Tibial nerve (tissue), 3 donors: Measurements from ENCODE around the gene APP.

Source experiments
- POLR2A ChIP-seq, 2 donors: fragments of 450-650 bp; IDR thresholded peaks; one replicate each; pipeline ENCODE4 v1.6.1; 2017; ENCODE audit warnings: antibody characterized with exemption in 2 of 2, mild to moderate bottlenecking in 2 of 2, moderate library complexity in 2 of 2
- TF ChIP-seq, protein P1 (sequence below), 5 experiments: fragments of 200-600 bp in 3 of 5; fragments of 450-650 bp in 2 of 5; sonication (generic) in 3 of 5; IDR thresholded peaks; one replicate each; pipeline ENCODE4 v1.5.1; 2016 to 2019; ENCODE audit warnings: antibody characterized with exemption in 5 of 5, mild to moderate bottlenecking in 3 of 5, moderate library complexity in 2 of 5

DNA sequence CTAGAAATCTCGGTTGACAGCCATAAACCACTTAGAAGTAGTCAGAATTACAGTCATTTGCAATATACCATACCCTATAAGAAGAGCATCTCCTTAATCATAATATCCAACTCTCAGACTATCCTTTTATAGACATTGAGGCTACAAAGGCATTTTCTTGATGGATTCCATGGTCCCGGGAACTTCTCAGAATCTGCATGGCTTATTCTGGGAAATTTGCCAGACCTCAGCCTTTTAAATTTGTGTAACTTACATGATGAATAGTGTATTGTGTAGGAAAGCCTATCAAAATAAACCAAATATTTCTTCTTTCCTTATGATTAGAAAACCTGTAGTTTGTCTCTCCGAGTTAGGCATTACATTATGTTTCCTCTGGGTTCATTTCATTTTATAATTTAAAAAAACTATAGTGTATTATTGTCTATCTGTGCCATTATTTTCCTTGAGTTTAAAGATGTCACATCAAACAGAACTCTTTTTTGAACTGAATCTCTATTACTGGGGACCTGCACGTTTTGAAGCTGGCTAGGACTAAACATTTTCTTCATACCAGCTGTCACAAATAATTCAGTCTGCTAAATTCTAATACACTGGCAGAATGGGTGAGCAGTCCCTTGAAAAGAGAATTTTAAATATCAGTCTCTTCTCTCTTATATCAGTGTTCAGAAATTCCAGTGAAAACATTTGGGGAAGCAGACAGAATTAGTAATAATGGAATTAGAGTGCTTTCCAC is 332.9 kb downstream of the APP start:
- TF ChIP-seq, protein P1, sequence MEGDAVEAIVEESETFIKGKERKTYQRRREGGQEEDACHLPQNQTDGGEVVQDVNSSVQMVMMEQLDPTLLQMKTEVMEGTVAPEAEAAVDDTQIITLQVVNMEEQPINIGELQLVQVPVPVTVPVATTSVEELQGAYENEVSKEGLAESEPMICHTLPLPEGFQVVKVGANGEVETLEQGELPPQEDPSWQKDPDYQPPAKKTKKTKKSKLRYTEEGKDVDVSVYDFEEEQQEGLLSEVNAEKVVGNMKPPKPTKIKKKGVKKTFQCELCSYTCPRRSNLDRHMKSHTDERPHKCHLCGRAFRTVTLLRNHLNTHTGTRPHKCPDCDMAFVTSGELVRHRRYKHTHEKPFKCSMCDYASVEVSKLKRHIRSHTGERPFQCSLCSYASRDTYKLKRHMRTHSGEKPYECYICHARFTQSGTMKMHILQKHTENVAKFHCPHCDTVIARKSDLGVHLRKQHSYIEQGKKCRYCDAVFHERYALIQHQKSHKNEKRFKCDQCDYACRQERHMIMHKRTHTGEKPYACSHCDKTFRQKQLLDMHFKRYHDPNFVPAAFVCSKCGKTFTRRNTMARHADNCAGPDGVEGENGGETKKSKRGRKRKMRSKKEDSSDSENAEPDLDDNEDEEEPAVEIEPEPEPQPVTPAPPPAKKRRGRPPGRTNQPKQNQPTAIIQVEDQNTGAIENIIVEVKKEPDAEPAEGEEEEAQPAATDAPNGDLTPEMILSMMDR (IDR thresholded peaks at IDR 0.05): no peak
- TF ChIP-seq POLR2A (IDR thresholded peaks at IDR 0.05): no peak
